Amniotic stem cell (primary cell): ENCODE measurements around the gene CDK5RAP1.
A peak's percentile ranks its signal among the peaks of the same experiment; 100 is the strongest.
"Not testable (repeated sequence)": the region's sequence is repeated elsewhere in the genome, so short reads cannot be mapped to it uniquely, and the experiment has no call there.

ENCODE experiments used
- DNase-seq: peaks from one replicate; lab custom pipeline; 2025; lab: John Stamatoyannopoulos, UW

CDK5RAP1 gene

DNA sequence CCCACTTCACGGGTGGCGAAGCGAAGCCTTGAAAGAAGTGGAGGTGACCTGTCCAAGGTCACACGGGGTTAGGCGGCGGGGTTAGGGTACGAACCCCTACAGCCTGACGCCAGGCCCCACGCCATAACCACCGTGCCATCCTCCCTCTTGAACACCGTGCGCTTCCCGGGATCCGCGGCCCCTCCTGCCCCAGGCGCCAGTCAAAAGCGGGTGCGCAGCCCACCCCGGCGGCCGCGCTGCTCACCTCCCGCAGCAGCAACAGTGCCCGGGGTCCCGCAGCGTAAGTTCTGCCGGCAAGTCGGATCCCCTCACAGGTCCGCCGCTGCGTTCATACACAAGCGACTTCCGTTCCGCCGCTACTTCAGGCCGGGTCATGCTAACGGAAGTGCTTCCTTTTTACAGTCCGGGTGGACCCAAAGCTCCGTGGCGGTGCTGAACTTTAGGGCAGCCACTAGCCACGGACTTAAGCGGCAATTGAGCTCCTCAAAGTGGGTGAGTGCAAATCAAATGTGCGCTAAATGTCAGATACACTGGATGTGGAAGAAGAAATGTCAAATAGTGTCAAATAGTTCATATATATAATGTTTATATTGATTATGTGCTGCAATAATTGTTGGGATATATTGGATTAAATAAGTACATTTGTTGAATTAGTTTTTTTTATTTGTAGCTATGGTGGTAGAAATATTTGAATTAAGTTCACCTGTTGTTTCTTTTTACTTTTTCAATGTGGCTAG is at the start of gene CDK5RAP1:
Gene CDK5RAP1 (minus strand): TSS at position 336 of the 737 bp plus-strand sequence. CDS start 4,455 bp downstream, outside the sequence.
- DNase-seq, result peak; percentile 93

DNA sequence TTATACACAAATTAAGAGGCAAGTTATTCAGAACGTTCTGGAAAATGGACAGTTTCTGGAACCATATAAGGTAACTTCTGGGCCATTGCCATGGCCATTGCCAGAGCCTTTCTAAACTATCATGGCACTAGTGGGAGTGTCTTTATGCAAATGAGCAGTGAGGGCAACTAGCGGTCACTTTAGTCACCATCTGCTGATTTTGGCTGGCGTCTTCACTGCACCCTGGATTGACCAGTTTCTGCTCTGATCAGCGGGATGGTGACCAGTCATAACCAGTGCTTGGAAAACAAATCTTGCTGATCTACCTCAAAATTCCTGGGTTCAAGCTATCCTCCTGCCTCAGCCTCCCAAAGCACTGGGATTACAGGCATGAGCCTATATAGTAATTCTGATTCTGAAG is 49.5 kb upstream of the CDK5RAP1 start:
- no peak for DNase-seq

DNA sequence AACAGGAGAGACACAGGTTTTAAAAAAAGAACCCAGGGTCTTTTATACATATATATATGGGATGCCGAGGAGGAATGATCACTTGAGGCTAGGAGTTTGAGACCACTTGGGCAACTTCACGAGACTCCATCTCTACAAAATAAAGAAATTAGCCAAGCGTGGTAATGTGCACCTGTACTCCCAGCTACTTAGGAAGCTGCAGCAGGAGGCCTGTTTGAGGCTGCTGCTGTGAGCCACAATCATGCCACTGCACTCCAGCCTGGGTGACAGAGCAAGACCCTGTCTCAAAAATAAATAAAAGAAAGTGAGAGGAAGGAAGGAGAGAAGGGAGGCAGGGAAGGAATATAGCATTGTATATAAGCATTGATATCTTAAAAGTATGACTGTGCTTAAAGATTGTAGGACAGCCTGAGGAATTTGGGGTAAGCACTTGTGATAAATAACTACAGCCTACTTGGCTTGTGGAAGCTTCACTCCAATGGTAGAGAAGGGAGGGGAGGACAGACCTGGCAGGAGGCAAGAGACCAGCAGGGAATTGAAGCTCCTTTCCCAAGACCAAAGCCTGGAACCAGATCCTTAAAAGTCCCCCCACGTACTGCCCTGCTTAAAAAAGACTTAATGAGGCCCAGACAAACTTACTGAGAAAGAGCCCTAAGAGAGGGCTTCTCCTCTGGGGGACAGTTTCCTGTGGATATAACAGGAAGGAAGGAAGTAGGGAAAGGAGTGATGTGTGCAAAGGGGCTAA is 44.7 kb upstream of the CDK5RAP1 start:
- DNase-seq, result no peak

DNA sequence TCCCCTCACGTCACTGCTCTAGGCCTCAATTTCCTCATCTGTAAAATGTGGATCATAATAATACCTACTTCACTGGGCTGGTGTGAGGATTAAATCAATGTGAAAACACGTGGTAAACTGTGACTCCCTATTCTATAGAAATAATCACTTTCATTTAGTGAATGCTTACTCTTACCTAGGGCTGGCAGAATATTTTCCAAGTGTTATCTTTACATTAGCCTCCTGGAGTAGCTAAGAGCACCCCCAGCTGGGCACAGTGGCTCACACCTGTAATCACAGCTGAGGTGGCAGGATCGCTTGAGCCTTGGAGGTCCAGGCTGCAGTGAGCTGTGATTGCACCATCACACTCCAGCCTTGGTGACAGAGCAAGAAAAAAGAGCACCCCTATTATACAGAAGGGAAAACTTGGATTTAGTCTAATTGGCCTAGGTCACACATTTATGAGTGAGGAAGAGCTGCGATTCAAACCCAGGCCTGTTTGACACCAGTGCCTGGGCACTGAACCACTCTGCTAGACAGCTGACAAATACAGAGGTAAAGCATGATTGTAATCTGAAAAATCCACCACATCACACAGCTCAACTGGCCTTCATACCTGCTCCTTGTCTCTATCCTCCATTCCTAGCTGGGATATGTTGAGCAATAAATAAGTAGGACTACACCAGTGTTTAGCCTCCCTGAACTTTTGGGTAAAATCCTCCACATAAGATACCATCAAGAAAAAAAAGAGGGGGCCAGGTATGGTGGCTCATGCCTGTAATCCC is 43.7 kb upstream of the CDK5RAP1 start:
- DNase-seq, result no peak

DNA sequence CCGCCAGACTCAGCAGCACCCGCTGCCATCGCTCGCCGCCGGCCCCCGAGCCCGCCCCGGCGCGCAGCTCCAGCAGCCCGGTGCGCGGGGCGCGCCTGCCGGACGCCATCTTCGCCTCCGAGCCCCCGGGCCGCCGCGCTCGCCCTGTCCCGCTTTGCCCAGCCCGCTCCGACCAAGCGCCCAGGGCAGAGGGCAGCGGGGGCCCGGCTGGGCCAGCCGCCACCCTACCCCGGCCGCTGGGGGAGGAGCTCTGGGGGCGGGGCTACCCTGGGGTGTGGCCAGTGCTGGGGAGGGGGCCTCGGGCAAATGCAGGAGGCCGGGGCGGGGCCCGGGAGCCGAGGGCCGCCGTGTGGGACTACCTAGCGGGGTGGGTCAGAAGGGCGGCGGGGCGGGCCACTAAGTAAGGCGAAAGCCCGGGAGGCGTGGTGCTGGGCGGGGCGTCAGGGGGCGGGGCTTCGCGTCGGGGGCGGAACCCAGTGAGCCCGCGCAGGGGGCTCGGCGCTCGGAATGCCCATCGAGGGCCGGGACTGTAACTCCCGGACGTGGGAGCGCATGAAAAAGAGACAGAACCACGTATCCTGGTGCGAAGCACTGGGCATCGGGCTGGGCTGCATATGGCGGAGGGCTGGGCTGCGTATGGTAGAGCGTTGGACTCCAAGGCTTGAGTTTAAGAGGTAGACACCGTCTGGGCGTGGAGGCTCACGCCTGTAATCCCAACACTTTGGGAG is 42.4 kb upstream of the CDK5RAP1 start, which contains the start of gene SNTA1:
Gene SNTA1 (minus strand): TSS at position 252 of the 728 bp plus-strand sequence. CDS start 143 bp downstream, at position 109.
- peak; percentile 27 for DNase-seq

DNA sequence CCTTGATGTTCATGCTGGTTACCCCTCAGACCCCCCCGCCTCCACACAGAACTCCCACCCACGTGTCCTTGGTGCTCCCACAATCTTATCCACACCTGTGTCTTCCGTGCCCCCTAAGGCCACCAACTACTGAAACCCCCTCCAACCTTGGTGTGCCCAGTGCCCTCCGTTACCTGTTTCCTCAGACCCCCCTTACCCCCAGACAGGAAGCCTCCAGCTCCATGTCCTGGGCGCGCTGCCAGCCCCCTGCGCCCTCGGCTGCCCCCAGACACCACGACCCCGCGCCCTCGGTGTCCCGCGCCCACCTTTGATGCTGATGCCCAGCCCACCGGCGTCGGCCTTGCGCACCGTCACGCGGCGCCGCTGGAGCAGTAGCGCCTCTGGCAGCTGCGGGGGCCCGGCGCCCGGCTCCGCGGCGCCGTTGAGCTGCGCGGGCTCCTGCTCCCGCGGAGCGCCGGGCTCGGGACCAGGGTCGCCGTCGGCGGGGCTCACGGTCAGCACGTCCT is 41.7 kb upstream of the CDK5RAP1 start:
- no peak for DNase-seq

DNA sequence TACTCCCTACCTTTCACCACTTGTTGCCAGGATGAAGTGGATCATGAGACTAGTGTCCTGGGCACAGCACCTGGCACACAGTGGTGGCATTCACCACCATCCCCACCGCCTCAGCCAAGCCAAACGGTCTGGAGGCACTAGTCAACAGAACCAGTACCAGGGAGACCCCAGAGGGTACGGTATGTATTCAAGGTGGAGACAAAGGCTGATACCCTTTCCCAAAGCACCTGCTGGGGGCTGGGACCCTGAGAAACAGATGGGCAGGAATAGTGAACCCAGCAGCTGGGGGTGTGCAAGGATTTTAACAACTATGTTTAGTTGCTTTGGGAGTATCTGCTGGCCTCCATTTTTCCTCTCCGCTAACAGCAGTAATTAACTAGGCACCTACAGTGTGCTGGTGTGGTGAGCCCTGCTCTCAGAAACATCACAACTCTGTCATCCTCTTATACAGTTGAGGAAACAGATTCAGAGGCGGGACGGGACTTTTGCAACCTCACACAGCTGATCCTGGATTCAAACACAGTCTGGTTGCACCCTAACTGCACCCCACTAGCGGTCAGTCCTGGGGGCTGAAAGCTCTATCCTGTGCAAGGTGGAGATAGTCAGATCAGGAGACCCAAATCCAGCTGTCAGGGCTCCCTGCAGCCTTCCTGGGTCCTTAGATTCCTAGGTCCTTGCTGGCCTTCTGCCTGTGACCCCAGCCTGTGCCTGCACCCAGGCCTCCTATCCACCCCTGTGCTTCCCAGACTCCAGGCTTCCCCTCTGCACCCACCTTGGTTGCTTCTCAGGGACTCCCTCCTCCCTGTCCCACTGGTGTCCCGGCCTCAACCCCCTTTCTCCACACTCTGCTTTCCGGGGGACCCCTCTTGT is 41.1 kb upstream of the CDK5RAP1 start:
- DNase-seq, result no peak

DNA sequence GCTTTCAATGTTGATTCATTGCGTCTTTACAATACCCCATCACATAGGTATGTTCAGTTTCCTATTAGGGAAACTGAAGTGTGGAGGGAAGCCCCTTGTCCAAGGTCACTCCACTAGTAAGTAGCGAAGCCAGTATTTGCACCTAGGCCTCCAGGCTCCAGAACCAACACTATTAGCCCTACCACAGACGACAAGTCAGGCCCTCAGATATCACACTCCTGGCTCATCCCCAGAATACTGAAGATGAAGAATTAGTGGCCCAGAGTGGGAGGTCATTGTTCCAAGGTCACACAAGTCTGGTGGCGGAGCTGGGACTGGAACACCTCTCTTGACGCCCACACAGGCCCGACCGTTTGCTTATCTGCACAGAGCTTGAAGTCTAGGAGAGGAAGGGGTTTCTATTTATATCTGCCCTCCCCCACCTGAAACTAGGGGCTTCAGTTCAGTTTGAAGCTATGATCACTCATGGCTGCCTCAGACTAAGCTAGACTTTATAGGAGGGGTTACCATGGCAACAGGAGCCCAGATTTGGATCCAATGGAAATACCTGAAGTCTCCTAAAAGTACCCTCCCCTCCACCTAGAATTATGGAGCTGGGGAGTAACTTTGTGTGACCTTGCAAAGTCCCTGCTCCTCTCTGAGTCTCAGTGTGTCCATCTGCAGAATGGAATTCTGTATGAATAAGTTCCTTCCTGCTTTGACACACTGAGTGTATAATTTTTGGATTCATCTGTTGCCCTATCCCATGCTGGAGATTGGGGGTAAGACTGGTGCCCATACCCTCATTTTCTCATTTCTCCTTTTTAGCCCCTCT is 40.0 kb upstream of the CDK5RAP1 start:
- no peak for DNase-seq

DNA sequence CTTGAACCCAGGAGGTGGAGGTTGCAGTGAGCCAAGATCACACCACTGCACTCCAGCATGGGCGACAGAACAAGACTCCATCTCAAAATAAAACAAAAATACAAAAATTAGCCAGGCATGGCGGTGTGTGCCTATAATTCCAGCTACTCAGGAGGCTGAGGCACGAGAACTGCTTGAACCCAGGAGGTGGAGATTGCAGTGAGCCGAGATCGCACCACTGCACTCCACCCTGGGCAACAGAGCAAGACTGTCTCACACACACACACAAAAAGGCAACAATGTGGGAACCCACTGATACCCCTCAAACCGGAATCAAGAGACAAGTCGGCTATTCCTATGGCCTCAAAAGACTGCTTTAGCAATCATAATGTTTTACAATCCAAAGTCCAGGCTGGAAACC is 39.2 kb upstream of the CDK5RAP1 start:
- DNase-seq, result not testable (repeated sequence)

- DNase-seq, result no peak
Observed at GRCh38 chr20:33438481-33438880, 37.2 kb upstream of the CDK5RAP1 start.

- no peak for DNase-seq
Observed at GRCh38 chr20:33437141-33437911, 36.0 kb upstream of the CDK5RAP1 start.

DNA sequence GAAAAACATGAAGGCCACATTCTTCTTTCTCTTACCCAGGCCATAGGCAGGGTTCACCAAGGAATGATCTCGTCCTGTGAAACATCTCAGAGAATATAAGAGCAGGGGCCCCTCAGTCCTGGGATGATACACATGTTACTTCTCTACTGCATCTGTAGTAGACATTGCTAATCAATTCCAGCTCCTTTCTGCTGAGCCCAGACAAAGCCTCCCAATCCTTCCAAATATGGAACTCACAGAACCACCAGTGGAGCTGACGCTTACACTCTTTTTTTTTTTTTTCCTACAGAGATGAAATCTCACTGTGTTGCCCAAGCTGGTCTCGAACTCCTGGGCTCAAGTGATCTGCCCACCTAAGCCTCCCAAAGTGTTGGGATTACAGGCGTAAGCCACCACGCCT is 33.1 kb upstream of the CDK5RAP1 start:
- no peak for DNase-seq

DNA sequence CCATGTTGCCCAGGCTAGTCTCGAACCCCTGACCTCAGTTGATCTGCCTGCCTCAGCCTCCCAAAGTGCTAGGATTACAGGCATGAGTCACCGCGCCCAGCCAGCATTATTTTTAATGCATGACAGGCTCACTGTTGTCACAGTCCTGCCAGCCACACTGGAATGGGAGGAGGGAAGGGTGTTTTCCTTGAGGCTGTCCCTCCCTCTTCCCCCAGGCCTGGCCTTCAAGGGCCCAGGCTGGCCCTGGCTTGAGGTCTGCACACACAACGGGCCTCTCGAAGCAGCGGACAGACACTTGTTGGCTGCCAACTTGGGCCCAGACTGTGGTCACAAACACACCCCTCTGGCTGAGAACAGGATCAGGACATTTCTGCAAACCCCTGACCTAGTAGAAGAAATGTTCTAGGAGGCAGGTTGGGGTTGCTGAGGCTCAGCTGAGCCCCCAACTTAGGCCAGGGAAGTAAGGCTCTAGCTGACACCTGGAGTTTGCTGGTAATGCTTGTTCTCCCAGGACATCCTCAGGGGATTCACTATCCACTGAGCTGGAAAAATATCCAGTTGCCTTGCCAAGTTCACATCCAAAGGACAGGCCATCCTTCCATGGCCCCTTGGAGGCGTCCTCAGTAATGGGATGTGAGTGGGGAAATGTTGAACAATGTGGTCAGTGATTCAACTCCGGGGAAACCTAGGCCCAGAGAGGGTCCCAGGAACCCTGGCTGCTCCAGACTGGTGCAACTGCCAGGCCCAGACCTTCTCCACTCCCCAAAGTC is 32.3 kb upstream of the CDK5RAP1 start:
- DNase-seq, result no peak

DNA sequence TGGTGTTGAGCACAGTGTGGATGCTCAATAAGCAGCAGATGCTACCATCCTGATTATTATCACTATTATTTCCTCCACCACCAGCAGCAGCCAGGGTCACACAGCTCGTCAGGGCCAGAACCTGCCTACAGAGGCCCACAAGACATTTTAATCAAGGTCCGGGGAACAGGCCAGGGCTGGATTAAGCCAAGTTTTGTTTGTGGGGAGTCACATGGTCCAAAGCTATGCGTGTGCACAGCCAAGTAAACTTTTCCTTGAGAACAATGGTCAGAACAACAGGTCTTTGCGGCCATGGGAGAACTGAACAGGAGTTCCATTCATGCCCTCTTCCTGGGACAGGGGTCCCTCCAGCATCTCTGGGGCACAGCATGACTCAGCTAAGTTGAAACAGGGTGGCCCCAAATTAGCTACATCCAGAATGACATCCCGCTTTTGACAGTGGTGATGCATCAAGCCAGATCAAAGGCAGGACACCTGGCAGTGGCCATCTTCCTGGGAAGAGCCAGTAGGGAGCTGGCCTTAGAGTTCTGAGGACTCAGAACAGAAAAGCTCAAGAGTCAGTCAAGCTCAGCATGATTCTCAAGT is 30.6 kb upstream of the CDK5RAP1 start:
- no peak for DNase-seq

DNA sequence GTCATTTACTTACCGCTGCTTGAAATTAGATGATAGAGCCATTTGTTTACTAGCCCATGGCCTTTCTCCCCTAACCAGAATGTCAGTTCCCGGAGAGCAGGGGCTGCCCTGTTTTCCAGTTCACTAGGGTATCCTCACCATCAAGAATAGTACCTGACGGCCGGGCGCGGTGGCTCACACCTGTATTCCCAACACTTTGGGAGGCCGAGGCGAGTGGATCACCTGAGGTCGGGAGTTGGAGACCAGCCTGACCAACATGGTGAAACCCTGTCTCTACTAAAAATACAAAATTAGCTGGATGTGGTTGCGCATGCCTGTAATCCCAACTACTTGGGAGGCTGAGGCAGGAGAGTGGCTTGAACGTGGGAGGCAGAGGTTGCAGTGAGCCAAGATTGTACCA is 22.6 kb upstream of the CDK5RAP1 start:
- not testable (repeated sequence) for DNase-seq

- peak; percentile 34 for DNase-seq
Observed at GRCh38 chr20:33423141-33423834, 22.0 kb upstream of the CDK5RAP1 start.
